Activated T-helper 2 cell treated with anti-CD3 and anti-CD28 coated beads, Interferon-gamma antibody, Interleukin-2, Interleukin-4, amounts not matched to agents 10 μg/mL and 5 μg/mL and 100 μg/mL, durations not matched to agents 14 hours and 24 hours and 36 hours (primary cell): ENCODE measurements around the gene PGLYRP4. TPM values are rescaled to one million over a fixed set of nuclear protein-coding genes. Genes with fewer than 3 reads are reported as not detected.

Experiments used
- DNase-seq: peaks from one replicate; pipeline ENCODE4 v3.0.0; 2021; ENCODE audit warnings: low spot score
- H3K27ac Mint-ChIP-seq: one replicate; pipeline ENCODE4 v1.8.0; 2021; ENCODE audit warnings: mixed read lengths
- H3K27me3 Mint-ChIP-seq: one replicate; pipeline ENCODE4 v1.8.0; 2021; ENCODE audit warnings: low read depth, mixed read lengths
- H3K36me3 Mint-ChIP-seq: one replicate; pipeline ENCODE4 v1.8.0; 2021; ENCODE audit warnings: low read depth, mixed read lengths
- H3K4me1 Mint-ChIP-seq: one replicate; pipeline ENCODE4 v1.8.0; 2021; ENCODE audit warnings: low read depth, mixed read lengths
- H3K4me3 Mint-ChIP-seq: one replicate; pipeline ENCODE4 v1.8.0; 2021; ENCODE audit warnings: low read depth, mild to moderate bottlenecking, moderate library complexity, mixed read lengths
- H3K9me3 Mint-ChIP-seq: one replicate; pipeline ENCODE4 v1.8.0; 2021; ENCODE audit warnings: mixed read lengths
- intact Hi-C: fragments of 100-400 bp; cut with micrococcal nuclease; formaldehyde crosslinking; loops from one replicate; pipeline ENCODE4 v1.15.1; 2023
- total RNA-seq: library from RNA; stranded (reverse); gene quantifications from 2 replicates; pipeline ENCODE4 v1.2.3, GENCODE V29; 2022

The PGLYRP4 gene
- total RNA-seq, 1 donor from 2014 or later = not detected

DNA sequence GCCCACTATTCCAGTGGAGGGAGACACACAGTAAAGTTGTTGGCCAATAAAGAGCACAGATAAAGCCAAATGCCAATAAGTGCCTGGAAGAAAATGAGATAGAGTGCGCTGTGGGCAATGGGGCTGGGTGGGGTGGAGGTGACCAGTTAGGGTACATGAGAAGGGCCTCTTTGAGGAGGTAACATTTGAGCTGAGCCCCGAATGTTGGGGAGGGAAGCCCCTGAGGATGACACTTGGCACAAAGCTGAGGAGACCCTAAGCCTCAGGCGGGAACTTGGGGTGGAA, 10.0 kb upstream of the PGLYRP4 start:
- H3K36me3 Mint-ChIP-seq = no peaks in the 10 kb centered on the region
- intact Hi-C loops = loop anchor here (10.0 kb wide), 1 partner anchor 46 kb away; no protein-coding TSS in a partner anchor
- H3K4me1 Mint-ChIP-seq = no peaks in the 10 kb centered on the region
- no peak for DNase-seq
- no peak overlapping the region for H3K4me3 Mint-ChIP-seq
- H3K27me3 Mint-ChIP-seq = no peaks in the 10 kb centered on the region
- H3K27ac Mint-ChIP-seq = no peak overlapping the region
- H3K9me3 Mint-ChIP-seq = no peaks in the 10 kb centered on the region

DNA sequence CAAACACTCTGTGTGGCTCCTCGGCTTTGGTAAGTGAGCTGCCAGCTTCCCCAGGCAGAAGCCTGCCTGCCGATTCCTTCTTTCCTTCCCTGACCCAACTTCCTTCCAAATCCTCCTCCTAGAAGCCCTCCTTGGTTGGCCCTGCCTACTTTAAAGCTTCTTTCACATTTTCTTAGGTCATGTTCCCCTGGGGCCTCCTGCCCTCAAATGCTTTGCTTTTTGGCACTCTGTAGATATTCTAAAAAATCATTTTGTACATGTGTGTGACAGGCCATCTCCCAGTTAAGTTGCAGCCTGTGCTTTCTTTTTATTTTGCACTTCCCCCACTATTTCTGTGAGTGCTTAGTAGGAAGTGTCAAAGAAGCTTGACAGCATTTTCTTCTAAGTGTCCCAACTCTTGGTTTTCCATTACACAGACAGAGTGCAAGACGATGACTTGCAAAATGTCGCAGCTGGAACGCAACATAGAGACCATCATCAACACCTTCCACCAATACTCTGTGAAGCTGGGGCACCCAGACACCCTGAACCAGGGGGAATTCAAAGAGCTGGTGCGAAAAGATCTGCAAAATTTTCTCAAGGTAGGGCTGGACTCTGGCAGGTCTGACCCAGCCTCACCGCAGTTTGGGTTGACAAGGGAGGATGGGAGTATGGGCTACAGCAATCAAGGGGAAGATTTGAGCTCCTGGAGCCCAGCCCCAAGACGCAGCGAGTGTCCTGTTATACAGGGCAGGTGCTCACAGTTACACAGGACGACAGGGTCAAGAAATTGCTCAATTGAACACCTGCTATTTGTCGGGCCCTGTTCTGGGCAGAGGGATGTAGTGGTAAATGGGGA, 9.4 kb upstream of the PGLYRP4 start, which contains the start of gene S100A9:
Gene S100A9, plus strand, starts transcription at position 2 of the 838 bp plus-strand sequence. Its CDS starts 430 bp downstream, at position 432.
- Mint-ChIP-seq H3K36me3 (no peaks in the 10 kb centered on the region), H3K27me3 (no peaks in the 10 kb centered on the region), H3K27ac (no peak within 1 kb of the TSS), H3K4me3 (no peak within 1 kb of the TSS), H3K9me3 (no peaks in the 10 kb centered on the region), H3K4me1 (no peaks in the 10 kb centered on the region)
- intact Hi-C loops = loop anchor here (10.0 kb wide), 1 partner anchor 47 kb away; no protein-coding TSS in a partner anchor
- DNase-seq = no peak

DNA sequence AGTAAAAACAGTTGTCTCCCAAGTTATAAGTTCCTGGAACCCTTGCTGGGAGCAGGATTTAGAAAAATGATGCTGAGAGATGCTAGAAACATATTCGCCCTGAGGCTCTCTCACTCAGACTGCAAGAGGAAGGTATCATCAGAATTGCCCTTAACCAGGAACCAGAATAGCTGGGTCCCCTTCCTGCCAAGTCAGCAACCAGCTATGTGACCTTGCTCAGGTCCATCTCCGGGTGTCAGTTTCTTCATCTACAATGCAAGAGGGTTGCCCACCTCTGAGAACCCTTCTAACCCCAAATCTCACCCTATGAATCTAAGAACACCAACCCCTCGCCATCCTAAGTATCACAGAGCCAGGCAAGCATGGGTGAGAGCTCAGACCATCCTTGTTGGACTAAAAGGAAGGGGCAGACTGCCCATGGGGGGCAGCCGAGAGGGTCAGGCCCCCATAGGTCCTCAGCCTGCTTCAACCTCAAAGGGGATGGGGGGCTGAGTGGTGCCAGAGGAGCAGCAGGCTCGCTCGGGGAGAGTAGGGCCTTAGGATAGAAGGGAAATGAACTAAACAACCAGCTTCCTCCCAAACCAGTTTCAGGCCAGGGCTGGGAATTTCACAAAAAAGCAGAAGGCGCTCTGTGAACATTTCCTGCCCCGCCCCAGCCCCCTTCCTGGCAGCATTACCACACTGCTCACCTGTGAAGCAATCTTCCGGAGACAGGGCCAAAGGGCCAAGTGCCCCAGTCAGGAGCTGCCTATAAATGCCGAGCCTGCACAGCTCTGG, 8.6 kb upstream of the PGLYRP4 start:
- no peaks in the 10 kb centered on the region for H3K9me3 Mint-ChIP-seq
- no peaks in the 10 kb centered on the region for H3K36me3 Mint-ChIP-seq
- no peaks in the 10 kb centered on the region for H3K27me3 Mint-ChIP-seq
- no peaks in the 10 kb centered on the region for H3K4me1 Mint-ChIP-seq
- no peak overlapping the region for H3K27ac Mint-ChIP-seq
- DNase-seq = no peak
- no peak overlapping the region for H3K4me3 Mint-ChIP-seq
- intact Hi-C loops = loop anchor here (10.0 kb wide), 1 partner anchor 48 kb away; no protein-coding TSS in a partner anchor

DNA sequence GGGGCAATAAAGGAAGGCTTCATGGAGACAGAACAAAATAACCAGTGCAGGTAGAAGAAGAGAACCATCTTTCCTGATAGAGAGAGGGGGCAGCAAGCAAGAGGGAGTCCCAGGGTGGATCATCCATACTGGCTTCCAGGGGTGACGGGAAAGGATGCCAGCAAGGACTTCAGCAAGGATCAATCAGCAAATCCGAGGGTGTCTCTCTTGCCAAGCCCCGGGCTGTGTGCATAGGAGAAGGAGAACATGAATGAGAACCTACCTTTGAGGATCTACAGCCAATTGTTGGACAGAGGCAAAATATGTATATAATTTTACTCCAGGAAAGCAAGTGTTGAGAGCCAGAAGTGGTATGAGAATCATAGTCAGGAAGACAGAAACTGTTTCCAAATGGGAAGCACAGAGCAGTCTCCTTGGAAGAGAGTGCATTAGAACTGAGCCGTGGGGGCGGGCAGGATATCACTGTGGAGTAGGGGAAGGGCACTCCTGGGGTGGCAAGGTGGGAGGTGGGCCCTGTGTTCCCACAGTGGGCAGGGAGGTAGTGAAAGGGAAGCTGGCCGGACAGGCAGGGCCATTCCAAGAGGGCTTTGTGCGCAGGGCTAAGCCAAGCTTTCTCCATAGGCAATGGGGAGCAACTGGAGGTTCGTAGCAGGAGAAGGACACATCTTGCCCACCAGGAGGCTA, 7.9 kb upstream of the PGLYRP4 start:
- Mint-ChIP-seq H3K4me1 (no peaks in the 10 kb centered on the region), H3K27me3 (no peaks in the 10 kb centered on the region), H3K36me3 (no peaks in the 10 kb centered on the region), H3K4me3 (no peak overlapping the region), H3K9me3 (no peaks in the 10 kb centered on the region), H3K27ac (no peak overlapping the region)
- intact Hi-C loops = loop anchor here (10.0 kb wide), 1 partner anchor 48 kb away; no protein-coding TSS in a partner anchor
- DNase-seq = no peak

DNA sequence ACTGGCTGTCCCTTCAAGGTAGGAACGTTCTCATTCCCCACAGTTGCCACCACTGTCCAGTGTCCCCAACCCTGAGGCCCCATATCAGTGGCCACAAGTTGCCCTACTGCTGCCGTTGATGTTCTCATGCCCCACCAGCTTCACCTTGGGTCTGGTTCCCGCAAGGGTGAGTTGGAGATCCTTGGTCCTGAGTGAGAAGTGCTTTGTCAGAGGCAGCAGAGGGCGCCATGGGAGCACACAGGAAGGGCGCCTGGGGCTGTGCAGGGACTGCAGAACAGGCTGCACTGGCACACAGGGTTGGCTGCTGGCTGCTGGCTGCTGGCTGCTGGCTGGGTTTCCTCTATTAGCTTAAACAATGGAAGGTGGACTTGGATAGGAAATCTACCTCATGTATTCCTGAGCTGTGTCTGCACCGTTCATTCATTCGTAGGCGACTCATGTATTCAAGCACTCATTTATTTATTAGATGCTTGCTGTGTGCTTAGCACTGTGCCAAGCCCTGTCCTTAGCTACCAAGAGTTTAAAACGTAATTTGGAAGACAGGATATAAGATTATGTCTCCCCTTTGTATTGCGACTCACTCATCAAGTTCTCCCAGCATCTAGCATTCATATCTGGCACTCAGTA, 6.9 kb upstream of the PGLYRP4 start:
- Mint-ChIP-seq H3K36me3 (no peaks in the 10 kb centered on the region), H3K4me1 (no peaks in the 10 kb centered on the region), H3K27ac (no peak overlapping the region), H3K4me3 (no peak overlapping the region), H3K27me3 (no peaks in the 10 kb centered on the region), H3K9me3 (no peaks in the 10 kb centered on the region)
- intact Hi-C loops = loop anchor here (10.0 kb wide), 1 partner anchor 49 kb away; no protein-coding TSS in a partner anchor
- no peak for DNase-seq

DNA sequence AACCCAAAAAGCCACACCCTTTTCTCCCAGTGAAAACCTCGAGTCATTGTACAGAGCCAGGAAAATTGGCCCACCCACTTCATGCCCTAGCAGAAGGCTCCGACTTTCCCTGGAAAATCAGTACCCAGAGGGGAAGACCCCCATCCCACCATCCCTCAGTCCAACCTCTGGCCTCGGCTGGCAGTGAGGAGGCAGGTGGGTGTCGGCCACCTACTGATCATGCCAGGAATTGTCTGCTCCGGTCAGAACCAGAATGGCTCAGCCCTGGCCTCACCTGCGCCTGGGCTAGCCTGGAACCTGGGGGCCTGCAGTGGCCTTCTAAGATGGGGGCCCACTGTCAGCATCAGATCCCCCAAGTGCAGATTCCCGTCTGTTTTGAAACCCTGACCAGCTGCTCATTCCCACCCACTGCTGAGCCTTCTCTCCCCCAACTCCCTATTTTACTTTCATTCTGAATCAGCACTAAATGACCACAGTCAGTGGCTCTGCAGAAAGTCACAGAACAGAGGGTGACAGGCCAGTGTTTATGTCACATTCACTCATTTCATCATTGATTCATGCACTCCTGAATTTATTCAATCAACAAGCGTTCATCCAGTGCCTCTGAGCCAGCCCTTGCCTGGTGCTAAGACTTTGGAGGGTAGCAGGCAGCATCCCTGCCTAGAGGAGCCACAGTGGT, 6.0 kb upstream of the PGLYRP4 start:
- intact Hi-C loops = loop anchor here (10.0 kb wide), 1 partner anchor 50 kb away; no protein-coding TSS in a partner anchor
- no peaks in the 10 kb centered on the region for H3K27me3 Mint-ChIP-seq
- DNase-seq = no peak
- H3K27ac Mint-ChIP-seq = no peak overlapping the region
- no peak overlapping the region for H3K4me3 Mint-ChIP-seq
- no peaks in the 10 kb centered on the region for H3K4me1 Mint-ChIP-seq
- H3K9me3 Mint-ChIP-seq = no peaks in the 10 kb centered on the region
- no peaks in the 10 kb centered on the region for H3K36me3 Mint-ChIP-seq

GRCh38 chr1:153353226-153353947, 4.7 kb upstream of the PGLYRP4 start:
- H3K27me3 Mint-ChIP-seq = no peaks in the 10 kb centered on the region
- intact Hi-C loops = loop anchor here (10.0 kb wide), 1 partner anchor 51 kb away; no protein-coding TSS in a partner anchor
- no peaks in the 10 kb centered on the region for H3K36me3 Mint-ChIP-seq
- no peak overlapping the region for H3K4me3 Mint-ChIP-seq
- no peaks in the 10 kb centered on the region for H3K4me1 Mint-ChIP-seq
- no peaks in the 10 kb centered on the region for H3K9me3 Mint-ChIP-seq
- no peak overlapping the region for H3K27ac Mint-ChIP-seq
- no peak for DNase-seq

DNA sequence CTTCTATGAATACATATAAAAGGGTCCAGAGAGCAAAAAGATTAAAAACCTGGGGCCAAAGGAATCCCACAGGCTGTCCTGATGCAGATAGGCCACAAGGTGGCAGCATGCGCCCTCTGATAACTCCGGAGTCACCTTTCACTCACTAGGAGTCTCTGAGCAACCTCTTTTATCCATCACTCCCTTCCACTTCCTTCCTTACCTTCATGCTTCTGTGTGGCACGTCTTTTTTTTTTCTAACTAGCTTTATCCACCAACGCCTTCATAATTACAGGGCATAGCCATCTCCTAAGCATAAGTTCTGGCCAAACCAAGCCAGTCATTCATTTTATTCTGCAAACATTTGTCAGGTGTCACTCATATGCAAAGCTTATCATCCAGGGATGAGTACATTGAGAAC, 3.9 kb upstream of the PGLYRP4 start:
- no peaks in the 10 kb centered on the region for H3K36me3 Mint-ChIP-seq
- no peak overlapping the region for H3K4me3 Mint-ChIP-seq
- DNase-seq = peak; percentile 31
- H3K4me1 Mint-ChIP-seq = no peaks in the 10 kb centered on the region
- intact Hi-C loops = loop anchor here (1.0 to 10.0 kb wide), 2 partner anchors 52 to 143 kb away; no protein-coding TSS in a partner anchor
- H3K27ac Mint-ChIP-seq = no peak overlapping the region
- H3K27me3 Mint-ChIP-seq = no peaks in the 10 kb centered on the region
- no peaks in the 10 kb centered on the region for H3K9me3 Mint-ChIP-seq

GRCh38 chr1:153350321-153350957, 1.8 kb upstream of the PGLYRP4 start:
- H3K27me3 Mint-ChIP-seq = peaks cover 10% of the 10 kb centered on the region
- H3K27ac Mint-ChIP-seq = no peak overlapping the region
- H3K4me3 Mint-ChIP-seq = no peak overlapping the region
- intact Hi-C loops = loop anchor here (10.0 kb wide), 1 partner anchor 54 kb away; no protein-coding TSS in a partner anchor
- peaks cover 6% of the 10 kb centered on the region for H3K4me1 Mint-ChIP-seq
- DNase-seq = no peak
- no peaks in the 10 kb centered on the region for H3K9me3 Mint-ChIP-seq
- H3K36me3 Mint-ChIP-seq = no peaks in the 10 kb centered on the region

DNA sequence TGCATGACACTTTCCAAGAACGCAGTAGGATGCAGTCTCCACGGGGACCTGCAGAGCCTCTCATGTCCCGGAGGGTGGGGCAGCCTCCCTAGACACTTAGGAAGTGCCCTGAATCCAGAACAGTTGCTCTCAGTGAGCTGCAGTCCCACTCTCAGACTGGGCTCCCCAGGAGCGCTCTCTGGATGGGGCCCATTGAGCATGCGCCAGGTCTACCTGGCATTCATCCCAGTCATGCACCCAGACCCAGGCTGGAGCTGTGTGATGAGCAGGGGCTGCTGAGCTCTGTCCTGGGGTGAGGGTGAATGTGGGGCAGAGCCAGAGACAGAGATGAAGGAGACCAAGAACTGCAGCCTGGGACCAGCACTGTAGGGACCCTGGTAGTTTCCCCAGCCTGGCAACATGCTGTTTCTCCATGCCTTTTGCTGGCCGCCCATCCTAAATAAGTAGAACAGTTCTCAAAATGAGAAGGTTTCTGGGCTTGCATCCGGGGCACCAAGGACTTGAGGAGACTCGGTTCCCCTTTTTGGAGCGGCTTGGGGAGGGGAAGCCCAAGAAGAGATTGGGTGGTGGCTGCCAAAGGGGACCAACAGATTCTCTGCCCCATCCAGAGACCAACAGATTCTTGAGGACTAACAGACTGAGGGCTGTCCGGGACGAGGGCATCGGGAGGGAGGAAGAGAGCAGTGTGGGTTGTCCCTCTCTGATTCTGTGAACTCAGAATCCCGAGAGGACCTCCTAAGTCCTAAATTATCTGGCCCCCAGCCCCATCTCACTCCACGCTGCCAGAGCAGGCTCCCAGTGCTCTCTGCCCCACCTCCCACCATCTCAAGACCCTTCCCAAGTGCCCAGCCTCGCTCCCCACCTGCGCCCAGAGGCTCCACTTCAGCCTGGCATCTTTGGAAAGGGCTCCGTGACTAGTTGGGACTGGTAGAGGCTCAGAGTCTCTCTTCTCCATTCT, 1.0 kb upstream of the PGLYRP4 start:
- Mint-ChIP-seq H3K27me3 (peaks cover 10% of the 10 kb centered on the region), H3K36me3 (no peaks in the 10 kb centered on the region), H3K4me1 (peaks cover 7% of the 10 kb centered on the region), H3K27ac (no peak overlapping the region), H3K9me3 (no peaks in the 10 kb centered on the region), H3K4me3 (no peak overlapping the region)
- DNase-seq = no peak
- intact Hi-C loops = loop anchor here (10.0 kb wide), 1 partner anchor 55 kb away; no protein-coding TSS in a partner anchor
